MCF 10A (cell line): ENCODE results near the gene TAOK1. TPM values are rescaled to one million over a fixed set of nuclear protein-coding genes. Genes with fewer than 3 reads are reported as not detected.

Experiments
- BruUV-seq: library from RNA; stranded (reverse); fragments of 400-500 nt; replicated peaks from 2 replicates; lab custom pipeline; 2021; lab: Mats Ljungman, UMichigan
- CTCF ChIA-PET: fragments of 300-600 bp; sonication (Branson Sonifier 250); formaldehyde crosslinking; extraction: SDS; loops from one replicate; lab custom pipeline; 2021; ENCODE audit warnings: antibody characterized with exemption, inconsistent platforms; lab: Yijun Ruan, JAX
- POLR2A ChIA-PET: fragments of 300-600, 350-650 bp; sonication (Branson Sonifier 250); formaldehyde crosslinking; extraction: SDS; loops from one replicate; lab custom pipeline; 2020; ENCODE audit warnings: antibody characterized with exemption, inconsistent platforms; lab: Yijun Ruan, JAX
- DNase-seq: peaks from one replicate; pipeline ENCODE4 v3.0.0-alpha.2; 2018; ENCODE audit not compliant: unreplicated experiment
- H3K27ac Mint-ChIP-seq: one replicate; pipeline ENCODE4 v1.8.0; 2022; ENCODE audit warnings: mild to moderate bottlenecking, low read depth, mixed read lengths; ENCODE audit not compliant: unreplicated experiment
- H3K27me3 Mint-ChIP-seq: one replicate; pipeline ENCODE4 v1.8.0; 2022; ENCODE audit warnings: mixed read lengths; ENCODE audit not compliant: insufficient read depth, unreplicated experiment
- H3K36me3 Mint-ChIP-seq: one replicate; pipeline ENCODE4 v1.8.0; 2022; ENCODE audit warnings: mild to moderate bottlenecking, moderate library complexity, mixed read lengths; ENCODE audit not compliant: insufficient read depth, unreplicated experiment
- H3K4me1 Mint-ChIP-seq: one replicate; pipeline ENCODE4 v1.8.0; 2022; ENCODE audit warnings: mixed read lengths; ENCODE audit not compliant: insufficient read depth, unreplicated experiment
- H3K4me3 Mint-ChIP-seq: one replicate; pipeline ENCODE4 v1.8.0; 2022; ENCODE audit warnings: mild to moderate bottlenecking, moderate library complexity, mixed read lengths; ENCODE audit not compliant: unreplicated experiment
- H3K9me3 Mint-ChIP-seq: one replicate; pipeline ENCODE4 v1.8.0; 2022; ENCODE audit warnings: mixed read lengths; ENCODE audit not compliant: unreplicated experiment
- CTCF ChIP-seq: fragments of 200-600 bp; IDR thresholded peaks from one replicate; pipeline ENCODE4 v1.8.0; 2022; ENCODE audit warnings: antibody characterized with exemption, mild to moderate bottlenecking; ENCODE audit not compliant: unreplicated experiment
- intact Hi-C: fragments of 100-400 bp; cut with micrococcal nuclease; formaldehyde crosslinking; loops from 2 replicates; pipeline ENCODE4 v1.14.1; 2022
- total RNA-seq: library from RNA; stranded (reverse); gene quantifications from 2 replicates; pipeline ENCODE4 v1.2.3, GENCODE V29; 2022

Gene TAOK1
- total RNA-seq, 1 experiment from 2014 or later: 68.7 TPM

DNA sequence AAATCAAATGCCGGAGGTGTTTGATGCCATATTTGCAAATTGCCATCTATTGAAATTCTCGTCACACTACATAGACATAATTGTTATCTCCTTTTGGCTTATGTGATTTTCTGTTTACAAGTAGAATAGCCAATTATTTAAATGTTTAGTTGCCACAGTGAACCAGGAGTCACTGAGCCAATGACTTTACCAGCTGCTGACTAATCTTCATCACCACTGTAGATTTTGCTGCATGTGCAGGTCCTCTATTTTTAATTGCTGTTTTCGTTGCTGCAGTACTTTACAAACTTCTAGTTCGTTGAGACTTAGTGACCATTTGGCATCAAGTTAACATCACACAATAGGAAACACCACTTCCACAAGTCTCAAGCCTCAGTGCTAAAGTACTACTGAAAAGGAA, 153.9 kb downstream of the TAOK1 start:
- ChIA-PET POLR2A (interaction anchor here (1.2 kb wide), 1 partner anchor 10 kb away, joined by 3 read pairs; no protein-coding TSS in a partner anchor), CTCF (interaction anchor here (0.6 to 1.2 kb wide), 2 partner anchors 10 to 29 kb away, joined by 3 to 4 read pairs; no protein-coding TSS in a partner anchor)
- no peak for TF ChIP-seq CTCF
- H3K27me3 Mint-ChIP-seq: no peaks in the 10 kb centered on the region
- H3K4me3 Mint-ChIP-seq: no peak overlapping the region
- intact Hi-C loops: no loop called here
- H3K9me3 Mint-ChIP-seq: no peaks in the 10 kb centered on the region
- H3K27ac Mint-ChIP-seq: no peak overlapping the region
- DNase-seq: no peak
- no TSS peak for BruUV-seq
- no peaks in the 10 kb centered on the region for H3K4me1 Mint-ChIP-seq
- H3K36me3 Mint-ChIP-seq: peaks cover 71% of the 10 kb centered on the region

DNA sequence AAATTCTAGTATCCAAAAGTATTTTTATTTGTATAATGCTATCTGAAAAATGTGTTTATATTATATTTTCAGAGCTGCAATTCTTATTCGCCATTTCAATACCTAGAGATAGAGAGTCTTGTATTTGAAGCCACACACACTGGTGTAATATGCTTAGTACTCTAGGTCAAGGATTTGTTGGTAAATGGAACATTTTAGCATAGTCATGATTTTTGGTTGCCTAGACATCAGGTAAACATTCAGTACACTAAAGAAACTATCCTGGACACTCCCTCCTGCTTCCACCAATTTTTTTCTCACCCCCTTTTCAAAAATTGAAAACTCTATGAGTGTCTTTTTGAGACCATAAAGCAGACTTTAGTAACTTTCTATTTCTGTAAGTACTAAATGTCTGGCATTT, 155.9 kb downstream of the TAOK1 start:
- no peak for TF ChIP-seq CTCF
- Mint-ChIP-seq H3K9me3 (no peaks in the 10 kb centered on the region), H3K36me3 (peaks cover 57% of the 10 kb centered on the region), H3K4me1 (peaks cover 6% of the 10 kb centered on the region), H3K27ac (no peak overlapping the region), H3K4me3 (no peak overlapping the region), H3K27me3 (no peaks in the 10 kb centered on the region)
- intact Hi-C loops: no loop called here
- DNase-seq: no peak
- no TSS peak for BruUV-seq
- CTCF ChIA-PET: interaction anchor here (0.6 to 2.0 kb wide), 4 partner anchors 8 to 176 kb away, joined by 3 to 6 read pairs (median 4); no protein-coding TSS in a partner anchor
- POLR2A ChIA-PET: interaction anchor here (1.1 kb wide), 1 partner anchor 94 kb away, joined by 3 read pairs; no protein-coding TSS in a partner anchor

DNA sequence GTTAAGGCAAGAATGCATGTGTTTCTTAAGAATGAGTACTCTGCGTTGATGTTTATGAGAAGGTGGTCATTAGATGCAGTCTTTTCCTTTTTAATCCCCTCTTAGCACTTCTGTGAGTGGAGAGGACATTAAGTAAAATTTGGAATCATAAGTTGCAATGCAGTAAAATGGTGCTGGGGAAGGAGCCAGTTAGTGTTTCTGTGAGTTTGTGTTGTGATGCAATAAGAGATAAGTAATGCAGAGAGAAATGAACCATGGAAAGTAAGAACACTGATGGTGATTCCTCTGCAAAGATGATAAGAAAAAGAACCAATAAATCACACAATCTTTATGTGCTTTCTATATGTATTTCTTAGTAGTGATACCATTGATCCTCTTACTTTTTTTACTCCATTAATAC, 156.7 kb downstream of the TAOK1 start:
- Mint-ChIP-seq H3K27me3 (no peaks in the 10 kb centered on the region), H3K4me1 (peaks cover 6% of the 10 kb centered on the region), H3K27ac (no peak overlapping the region), H3K36me3 (peaks cover 53% of the 10 kb centered on the region), H3K4me3 (no peak overlapping the region), H3K9me3 (no peaks in the 10 kb centered on the region)
- no TSS peak for BruUV-seq
- CTCF ChIA-PET: interaction anchor here (1.0 kb wide), 1 partner anchor 9 kb away, joined by 4 read pairs; no protein-coding TSS in a partner anchor
- POLR2A ChIA-PET: no interaction called here
- DNase-seq: no peak
- intact Hi-C loops: no loop called here
- no peak for TF ChIP-seq CTCF

DNA sequence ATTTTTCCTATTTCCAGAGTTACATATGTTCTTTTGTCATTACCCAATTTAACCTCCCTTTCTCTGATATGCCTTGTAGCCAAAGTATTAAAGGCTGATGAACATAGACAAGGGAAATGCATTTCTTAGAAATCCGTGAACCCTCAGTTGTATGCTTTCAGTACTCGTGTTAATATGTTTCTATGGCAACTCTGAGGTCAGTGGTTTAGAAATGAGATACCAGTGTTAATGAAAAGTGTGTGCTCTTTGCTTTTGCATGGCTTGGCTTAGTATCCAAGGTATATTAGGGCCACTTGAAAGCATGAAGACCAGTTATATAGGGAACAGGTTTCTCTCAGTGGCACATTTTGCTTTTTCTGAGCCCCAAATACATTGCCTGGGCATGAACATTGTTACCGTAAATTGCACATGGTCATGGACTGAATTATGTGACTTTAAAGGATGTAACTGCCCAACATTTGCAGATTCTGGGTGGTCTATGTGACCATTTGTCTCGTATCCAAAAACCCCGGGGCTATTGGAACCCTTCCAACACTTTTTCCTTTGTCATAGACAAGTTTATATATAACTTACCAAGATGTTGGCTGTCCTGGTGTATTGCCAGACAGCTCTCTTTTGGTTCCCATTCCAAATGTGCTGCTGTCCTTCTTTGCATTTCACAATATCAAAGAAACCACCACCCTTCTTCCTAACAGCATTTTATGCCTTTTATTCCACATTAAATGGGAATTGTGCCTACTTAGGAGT, 159.2 kb downstream of the TAOK1 start:
- TF ChIP-seq CTCF: no peak
- peaks cover 6% of the 10 kb centered on the region for H3K4me1 Mint-ChIP-seq
- H3K9me3 Mint-ChIP-seq: no peaks in the 10 kb centered on the region
- CTCF ChIA-PET: interaction anchor here (0.5 to 0.7 kb wide), 4 partner anchors 14 to 544 kb away, joined by 3 read pairs; no protein-coding TSS in a partner anchor
- no peak overlapping the region for H3K4me3 Mint-ChIP-seq
- no TSS peak for BruUV-seq
- H3K27me3 Mint-ChIP-seq: no peaks in the 10 kb centered on the region
- intact Hi-C loops: no loop called here
- DNase-seq: no peak
- POLR2A ChIA-PET: interaction anchor here (0.7 kb wide), 1 partner anchor 18 kb away, joined by 4 read pairs; the partner anchor contains the start of gene ABHD15
- H3K27ac Mint-ChIP-seq: no peak overlapping the region
- H3K36me3 Mint-ChIP-seq: peaks cover 39% of the 10 kb centered on the region
